Rectal smooth muscle tissue (tissue), 1 donor: ENCODE data around the gene TMEM270.
A peak's percentile ranks its signal among the peaks of the same experiment; 100 is the strongest.
"Not testable (repeated sequence)": the region's sequence is repeated elsewhere in the genome, so short reads cannot be mapped to it uniquely, and the experiment has no call there.

Experiments
- H3K27ac ChIP-seq: one replicate; pipeline ENCODE4 v1.7.0; 2013; ENCODE audit warnings: low read depth, low read length, inconsistent platforms
- H3K27me3 ChIP-seq: one replicate; pipeline ENCODE4 v1.7.0; 2013; ENCODE audit warnings: low read length; ENCODE audit not compliant: control insufficient read depth, insufficient read depth
- H3K36me3 ChIP-seq: one replicate; pipeline ENCODE4 v1.7.0; 2013; ENCODE audit warnings: low read length; ENCODE audit not compliant: control insufficient read depth, insufficient read depth
- H3K4me1 ChIP-seq: one replicate; pipeline ENCODE4 v1.7.0; 2013; ENCODE audit warnings: low read length; ENCODE audit not compliant: control insufficient read depth, insufficient read depth
- H3K4me3 ChIP-seq: one replicate; pipeline ENCODE4 v1.7.0; 2013; ENCODE audit warnings: low read length
- H3K9ac ChIP-seq: one replicate; pipeline ENCODE4 v1.7.0; 2013; ENCODE audit warnings: low read length

Gene TMEM270

GRCh38 chr7:73828107-73828803 lies 32.7 kb upstream of the TMEM270 start:
- Histone ChIP-seq H3K9ac (no peak overlapping the region), H3K27ac (no peak overlapping the region), H3K4me3 (no peak overlapping the region), H3K4me1 (peaks cover 8% of the 10 kb centered on the region), H3K27me3 (no peaks in the 10 kb centered on the region), H3K36me3 (no peaks in the 10 kb centered on the region)

- Histone ChIP-seq H3K27ac (no peak overlapping the region), H3K9ac (no peak overlapping the region), H3K4me3 (peak overlapping the region; percentile 31), H3K36me3 (no peaks in the 10 kb centered on the region), H3K4me1 (peaks cover 8% of the 10 kb centered on the region), H3K27me3 (no peaks in the 10 kb centered on the region)
Observed at GRCh38 chr7:73828972-73829371, 32.0 kb upstream of the TMEM270 start.

- Histone ChIP-seq H3K4me1 (peaks cover 8% of the 10 kb centered on the region), H3K9ac (peak overlapping the region; percentile 33)
Observed at GRCh38 chr7:73829505-73829904, 31.5 kb upstream of the TMEM270 start.

GRCh38 chr7:73829921-73830680 lies 30.9 kb upstream of the TMEM270 start:
- no peaks in the 10 kb centered on the region for H3K36me3 ChIP-seq
- peak overlapping the region; percentile 50 for H3K4me3 ChIP-seq
- no peak overlapping the region for H3K27ac ChIP-seq
- peaks cover 8% of the 10 kb centered on the region for H3K4me1 ChIP-seq
- H3K27me3 ChIP-seq, result no peaks in the 10 kb centered on the region
- peak overlapping the region; percentile 43 for H3K9ac ChIP-seq

More at GRCh38 chr7:73829505-73829904, 31.5 kb upstream of the TMEM270 start:
- H3K27ac ChIP-seq, result no peak overlapping the region
- H3K27me3 ChIP-seq, result no peaks in the 10 kb centered on the region
- H3K36me3 ChIP-seq, result no peaks in the 10 kb centered on the region
- H3K4me3 ChIP-seq, result peak overlapping the region; percentile 25

- Histone ChIP-seq H3K27me3 (no peaks in the 10 kb centered on the region), H3K27ac (no peak within 1 kb of the TSS), H3K9ac (peak within 1 kb of the TSS; percentile 79)
Observed at GRCh38 chr7:73830681-73831583, 30.0 kb upstream of the TMEM270 start, which contains the start of gene CLDN4. Gene CLDN4, plus strand, starts transcription at chr7:73830996. Its CDS starts 206 bp downstream, at chr7:73831202.

GRCh38 chr7:73831584-73831833 lies 29.4 kb upstream of the TMEM270 start:
- no peak overlapping the region for H3K27ac ChIP-seq
- H3K9ac ChIP-seq, result peak overlapping the region; percentile 79
- peak overlapping the region; percentile 61 for H3K4me3 ChIP-seq
- no peaks in the 10 kb centered on the region for H3K27me3 ChIP-seq
- H3K4me1 ChIP-seq, result peaks cover 8% of the 10 kb centered on the region
- no peaks in the 10 kb centered on the region for H3K36me3 ChIP-seq

More at GRCh38 chr7:73830681-73831583, 30.0 kb upstream of the TMEM270 start, which contains the start of gene CLDN4:
- no peaks in the 10 kb centered on the region for H3K36me3 ChIP-seq
- H3K4me3 ChIP-seq, result peak within 1 kb of the TSS; percentile 61
- peaks cover 8% of the 10 kb centered on the region for H3K4me1 ChIP-seq

- peak overlapping the region; percentile 61 for H3K4me3 ChIP-seq
- H3K4me1 ChIP-seq, result peaks cover 8% of the 10 kb centered on the region
- no peaks in the 10 kb centered on the region for H3K36me3 ChIP-seq
- H3K27ac ChIP-seq, result no peak overlapping the region
- peak overlapping the region; percentile 79 for H3K9ac ChIP-seq
- H3K27me3 ChIP-seq, result no peaks in the 10 kb centered on the region
Observed at GRCh38 chr7:73831834-73832651, 28.9 kb upstream of the TMEM270 start.

GRCh38 chr7:73832806-73833205 lies 28.2 kb upstream of the TMEM270 start:
- H3K27ac ChIP-seq, result no peak overlapping the region

GRCh38 chr7:73833251-73833919 lies 27.6 kb upstream of the TMEM270 start:
- H3K9ac ChIP-seq, result no peak overlapping the region
- peak overlapping the region; percentile 21 for H3K4me3 ChIP-seq
- H3K27me3 ChIP-seq, result no peaks in the 10 kb centered on the region
- no peak overlapping the region for H3K27ac ChIP-seq
- H3K4me1 ChIP-seq, result no peaks in the 10 kb centered on the region
- H3K36me3 ChIP-seq, result no peaks in the 10 kb centered on the region

More at GRCh38 chr7:73832806-73833205, 28.2 kb upstream of the TMEM270 start:
- Histone ChIP-seq H3K27me3 (no peaks in the 10 kb centered on the region), H3K4me1 (peaks cover 3% of the 10 kb centered on the region), H3K4me3 (peak overlapping the region; percentile 46), H3K9ac (no peak overlapping the region), H3K36me3 (no peaks in the 10 kb centered on the region)

- H3K4me3 ChIP-seq, result no peak overlapping the region
- H3K9ac ChIP-seq, result no peak overlapping the region
- no peak overlapping the region for H3K27ac ChIP-seq
- H3K36me3 ChIP-seq, result no peaks in the 10 kb centered on the region
- H3K27me3 ChIP-seq, result no peaks in the 10 kb centered on the region
- H3K4me1 ChIP-seq, result no peaks in the 10 kb centered on the region
Observed at GRCh38 chr7:73834626-73835191, 26.2 kb upstream of the TMEM270 start.

- H3K4me3 ChIP-seq, H3K4me1 ChIP-seq, H3K36me3 ChIP-seq, H3K27ac ChIP-seq, H3K9ac ChIP-seq, H3K27me3 ChIP-seq: not testable (repeated sequence)
Observed at GRCh38 chr7:73837167-73837566, 23.8 kb upstream of the TMEM270 start.
